ENCODE data around the gene SLC35F1.

The SLC35F1 gene

GRCh38 chr6:118296129-118296901, 389.3 kb downstream of the SLC35F1 start:
- TF ChIP-seq CTCF (IDR thresholded peaks at IDR 0.05; ENCODE audit: poor library complexity, severe bottlenecking): no peak
- H3K36me3 ChIP-seq (ENCODE audit: low read depth): no peaks in the 10 kb centered on the region

GRCh38 chr6:118297821-118298220, 390.8 kb downstream of the SLC35F1 start:
- Histone ChIP-seq H3K27me3 (ENCODE audit: insufficient read depth, poor library complexity, severe bottlenecking) (no peaks in the 10 kb centered on the region), H3K9me3 (ENCODE audit: severe bottlenecking) (no peaks in the 10 kb centered on the region), H3K4me3 (ENCODE audit: severe bottlenecking) (no peak overlapping the region), H3K36me3 (ENCODE audit: low read depth) (no peaks in the 10 kb centered on the region), H3K4me1 (ENCODE audit: insufficient read depth, poor library complexity, severe bottlenecking) (no peaks in the 10 kb centered on the region), H3K27ac (ENCODE audit: poor library complexity, severe bottlenecking) (no peak overlapping the region)
- DNase-seq (ENCODE audit: low spot score): no peak
- ATAC-seq (ENCODE audit: low read depth): no peak
- no peak for TF ChIP-seq CTCF (IDR thresholded peaks at IDR 0.05; ENCODE audit: poor library complexity, severe bottlenecking)

More at GRCh38 chr6:118296129-118296901, 389.3 kb downstream of the SLC35F1 start:
- ATAC-seq (ENCODE audit: low read depth): no peak
- DNase-seq (ENCODE audit: low spot score): no peak
- no peak overlapping the region for H3K27ac ChIP-seq (ENCODE audit: poor library complexity, severe bottlenecking)
- no peaks in the 10 kb centered on the region for H3K9me3 ChIP-seq (ENCODE audit: severe bottlenecking)
- no peaks in the 10 kb centered on the region for H3K27me3 ChIP-seq (ENCODE audit: insufficient read depth, poor library complexity, severe bottlenecking)
- H3K4me3 ChIP-seq (ENCODE audit: severe bottlenecking): no peak overlapping the region
- no peaks in the 10 kb centered on the region for H3K4me1 ChIP-seq (ENCODE audit: insufficient read depth, poor library complexity, severe bottlenecking)

- no peak for TF ChIP-seq CTCF (IDR thresholded peaks at IDR 0.05; ENCODE audit: poor library complexity, severe bottlenecking)
- no peaks in the 10 kb centered on the region for H3K9me3 ChIP-seq (ENCODE audit: severe bottlenecking)
- no peaks in the 10 kb centered on the region for H3K27me3 ChIP-seq (ENCODE audit: insufficient read depth, poor library complexity, severe bottlenecking)
- H3K27ac ChIP-seq (ENCODE audit: poor library complexity, severe bottlenecking): no peak overlapping the region
- no peaks in the 10 kb centered on the region for H3K4me1 ChIP-seq (ENCODE audit: insufficient read depth, poor library complexity, severe bottlenecking)
- no peaks in the 10 kb centered on the region for H3K36me3 ChIP-seq (ENCODE audit: low read depth)
- no peak for DNase-seq (ENCODE audit: low spot score)
- no peak overlapping the region for H3K4me3 ChIP-seq (ENCODE audit: severe bottlenecking)
- ATAC-seq (ENCODE audit: low read depth): no peak
Observed at GRCh38 chr6:118298476-118299427, 391.7 kb downstream of the SLC35F1 start.

- no peak for TF ChIP-seq CTCF (IDR thresholded peaks at IDR 0.05; ENCODE audit: poor library complexity, severe bottlenecking)
- Histone ChIP-seq H3K4me1 (ENCODE audit: insufficient read depth, poor library complexity, severe bottlenecking) (no peaks in the 10 kb centered on the region), H3K27me3 (ENCODE audit: insufficient read depth, poor library complexity, severe bottlenecking) (no peaks in the 10 kb centered on the region), H3K9me3 (ENCODE audit: severe bottlenecking) (no peaks in the 10 kb centered on the region), H3K27ac (ENCODE audit: poor library complexity, severe bottlenecking) (no peak overlapping the region), H3K36me3 (ENCODE audit: low read depth) (no peaks in the 10 kb centered on the region), H3K4me3 (ENCODE audit: severe bottlenecking) (no peak overlapping the region)
- DNase-seq (ENCODE audit: low spot score): no peak
- no peak for ATAC-seq (ENCODE audit: low read depth)
Observed at GRCh38 chr6:118299457-118299856, 392.4 kb downstream of the SLC35F1 start.

Data from RWPE2 (cell line).